Panc1 (cell line): ENCODE results near the gene AQP1. TPM values are rescaled to one million over a fixed set of nuclear protein-coding genes. Genes with fewer than 3 reads are reported as not detected.

Experiments used
- ATAC-seq: fragments of 200-7000 bp; cut with Tn5 transposase; 2 replicates; pipeline ENCODE4 v1.9.1; 2020; ENCODE audit warnings: mild to moderate bottlenecking, moderate library complexity
- BruUV-seq: library from RNA; stranded (reverse); fragments of 400-500 nt; replicated peaks from 2 replicates; lab custom pipeline; 2021; lab: Mats Ljungman, UMichigan
- CTCF ChIA-PET: fragments of 300-600 bp; sonication (Branson Sonifier 250); formaldehyde crosslinking; loops from one replicate; lab custom pipeline; 2022; ENCODE audit warnings: antibody characterized with exemption; lab: Charles Lee
- POLR2A ChIA-PET: fragments of 300-600 bp; sonication (Branson Sonifier 250); formaldehyde crosslinking; loops from one replicate; lab custom pipeline; 2022; ENCODE audit warnings: antibody characterized with exemption; lab: Charles Lee
- DNase-seq: peaks from one replicate; pipeline ENCODE4 v3.0.0-alpha.2; 2010; ENCODE audit warnings: low read depth, low spot score
- H3K27ac ChIP-seq: 2 replicates; pipeline ENCODE4 v1.5.1; 2011; ENCODE audit warnings: mild to moderate bottlenecking, low read length, inconsistent platforms
- H3K27me3 ChIP-seq: fragments of 200-500 bp; sonication (Bioruptor generic); 2 replicates; pipeline ENCODE4 v1.6.0; 2014; ENCODE audit warnings: low read length, inconsistent platforms; ENCODE audit not compliant: control insufficient read depth, insufficient read depth
- H3K36me3 ChIP-seq: fragments of 200-500 bp; sonication (Bioruptor generic); 2 replicates; pipeline ENCODE4 v1.5.1; 2014; ENCODE audit warnings: inconsistent platforms, mild to moderate bottlenecking, low read length, moderate library complexity; ENCODE audit not compliant: control insufficient read depth, insufficient read depth
- H3K4me1 ChIP-seq: 2 replicates; pipeline ENCODE4 v1.5.1; 2011; ENCODE audit warnings: inconsistent platforms, mild to moderate bottlenecking, low read length, moderate library complexity; ENCODE audit not compliant: control insufficient read depth, insufficient read depth
- H3K4me3 ChIP-seq, 2 experiments: 2 replicates each; pipeline ENCODE4 v1.5.1; 2011 to 2012; ENCODE audit warnings: low read depth in 2 of 2, low read length in 2 of 2, mild to moderate bottlenecking in 2 of 2, inconsistent platforms in 1 of 2, moderate library complexity in 1 of 2
- H3K9me3 ChIP-seq: fragments of 200-500 bp; sonication (Bioruptor generic); 2 replicates; pipeline ENCODE4 v1.5.1; 2014; ENCODE audit warnings: low read depth, mild to moderate bottlenecking, inconsistent platforms, low read length, moderate library complexity; ENCODE audit not compliant: control insufficient read depth, insufficient read depth
- POLR2AphosphoS5 ChIP-seq: IDR thresholded peaks from 2 replicates; pipeline ENCODE4 v1.6.1; 2012; ENCODE audit warnings: mild to moderate bottlenecking, low read depth, low read length, moderate library complexity
- REST ChIP-seq, 2 experiments: IDR thresholded peaks; 2 replicates each; pipeline ENCODE4 v1.6.1; 2011 to 2012; ENCODE audit warnings: low read depth in 2 of 2, control low read depth in 1 of 2, low read length in 1 of 2, mild to moderate bottlenecking in 1 of 2, moderate library complexity in 1 of 2; ENCODE audit not compliant: insufficient read depth in 1 of 2
- TCF7L2 ChIP-seq: IDR thresholded peaks from 2 replicates; pipeline ENCODE4 v1.6.1; 2011; ENCODE audit warnings: mild to moderate bottlenecking, low read depth, low read length, inconsistent platforms
- in situ Hi-C: cut with HindIII; loops from 2 replicates; pipeline ENCODE4 v1.10.0; 2016; ENCODE audit warnings: low sequenced_read_pairs, low pct_unique_long_range_greater_than_20kb
- intact Hi-C: fragments of 100-400 bp; cut with micrococcal nuclease; formaldehyde crosslinking; loops from one replicate; pipeline ENCODE4 v1.10.0; 2022; ENCODE audit not compliant: unreplicated experiment
- total RNA-seq: library from RNA; stranded (reverse); gene quantifications from one replicate; pipeline ENCODE4 v1.2.1, GENCODE V29; 2021; ENCODE audit not compliant: unreplicated experiment
- TF ChIP-seq, protein P1 (sequence below): fragments of 450-650 bp; IDR thresholded peaks from 2 replicates; pipeline ENCODE4 v1.5.1; 2017; ENCODE audit warnings: mild to moderate bottlenecking

Gene AQP1
- total RNA-seq, 1 experiment from 2014 or later = 0.57 TPM

DNA sequence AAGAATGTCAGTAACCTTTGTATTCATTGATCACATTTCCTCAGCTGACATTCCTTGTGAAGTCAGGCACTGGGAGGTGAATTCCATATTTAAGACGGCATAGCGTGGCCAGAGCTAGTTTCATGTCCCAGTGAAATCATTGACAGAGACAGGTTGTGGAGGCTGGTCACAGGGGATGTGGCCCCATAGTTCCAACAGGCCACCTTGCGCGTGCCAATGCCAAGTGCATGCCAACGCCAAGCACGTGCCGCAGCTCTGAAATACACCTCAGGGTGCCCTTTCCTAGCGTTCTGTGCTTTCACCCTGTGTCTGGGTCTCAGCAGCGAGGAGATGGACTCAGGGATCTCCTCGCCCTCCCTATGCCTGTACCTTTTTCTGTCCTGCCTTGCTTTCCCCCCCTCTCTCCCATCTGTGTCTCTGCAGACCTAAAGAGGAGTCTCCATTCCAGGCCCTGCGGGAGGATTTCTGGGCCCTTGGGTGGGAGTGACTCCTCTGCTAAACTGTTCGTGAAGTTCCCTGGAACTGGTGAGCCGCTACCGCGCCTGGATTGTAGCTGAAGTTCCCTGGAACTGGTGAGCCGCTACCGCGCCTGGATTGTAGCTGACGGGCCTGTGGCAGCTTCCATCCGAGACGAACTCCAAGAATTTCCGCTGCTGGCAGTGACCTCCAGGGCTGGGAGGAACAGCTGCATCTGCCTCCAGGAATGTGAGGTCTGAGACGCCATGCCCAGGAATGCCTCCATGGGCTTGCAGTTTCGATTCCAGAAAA lies 19.7 kb downstream of the AQP1 start:
- TF ChIP-seq POLR2AphosphoS5 (no peak), REST (IDR thresholded peaks at IDR 0.05; ENCODE audit: insufficient read depth in 1 of 2, low read depth in 2 of 2, low read length in 1 of 2) (no peak)
- TF ChIP-seq, protein P1, sequence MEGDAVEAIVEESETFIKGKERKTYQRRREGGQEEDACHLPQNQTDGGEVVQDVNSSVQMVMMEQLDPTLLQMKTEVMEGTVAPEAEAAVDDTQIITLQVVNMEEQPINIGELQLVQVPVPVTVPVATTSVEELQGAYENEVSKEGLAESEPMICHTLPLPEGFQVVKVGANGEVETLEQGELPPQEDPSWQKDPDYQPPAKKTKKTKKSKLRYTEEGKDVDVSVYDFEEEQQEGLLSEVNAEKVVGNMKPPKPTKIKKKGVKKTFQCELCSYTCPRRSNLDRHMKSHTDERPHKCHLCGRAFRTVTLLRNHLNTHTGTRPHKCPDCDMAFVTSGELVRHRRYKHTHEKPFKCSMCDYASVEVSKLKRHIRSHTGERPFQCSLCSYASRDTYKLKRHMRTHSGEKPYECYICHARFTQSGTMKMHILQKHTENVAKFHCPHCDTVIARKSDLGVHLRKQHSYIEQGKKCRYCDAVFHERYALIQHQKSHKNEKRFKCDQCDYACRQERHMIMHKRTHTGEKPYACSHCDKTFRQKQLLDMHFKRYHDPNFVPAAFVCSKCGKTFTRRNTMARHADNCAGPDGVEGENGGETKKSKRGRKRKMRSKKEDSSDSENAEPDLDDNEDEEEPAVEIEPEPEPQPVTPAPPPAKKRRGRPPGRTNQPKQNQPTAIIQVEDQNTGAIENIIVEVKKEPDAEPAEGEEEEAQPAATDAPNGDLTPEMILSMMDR = no peak
- DNase-seq = no peak
- H3K27me3 ChIP-seq = no peaks in the 10 kb centered on the region
- H3K4me3 ChIP-seq = no peak overlapping the region
- no TSS peak for BruUV-seq
- H3K36me3 ChIP-seq = no peaks in the 10 kb centered on the region
- no peaks in the 10 kb centered on the region for H3K9me3 ChIP-seq
- intact Hi-C loops = no loop called here
- CTCF ChIA-PET = no interaction called here
- no peaks in the 10 kb centered on the region for H3K4me1 ChIP-seq
- ATAC-seq = no peak
- POLR2A ChIA-PET = no interaction called here
- no peak overlapping the region for H3K27ac ChIP-seq
- in situ Hi-C loops = no loop called here

GRCh38 chr7:30931929-30932540 lies 20.4 kb downstream of the AQP1 start:
- no TSS peak for BruUV-seq
- in situ Hi-C loops = no loop called here

More at GRCh38 chr7:30931929-30932540, 20.4 kb downstream of the AQP1 start:
- intact Hi-C loops = no loop called here
- Histone ChIP-seq H3K27me3 (no peaks in the 10 kb centered on the region), H3K27ac (no peak overlapping the region), H3K4me1 (no peaks in the 10 kb centered on the region), H3K4me3 (no peak overlapping the region), H3K9me3 (no peaks in the 10 kb centered on the region), H3K36me3 (no peaks in the 10 kb centered on the region)
- TF ChIP-seq REST (IDR thresholded peaks at IDR 0.05; ENCODE audit: insufficient read depth in 1 of 2, low read depth in 2 of 2, low read length in 1 of 2) = no peak
- TF ChIP-seq TCF7L2 = no peak
- ChIA-PET CTCF (no interaction called here), POLR2A (no interaction called here)
- DNase-seq = no peak
- ATAC-seq = no peak
